GM12865 (cell line): ENCODE measurements around the gene ADGRV1.
"Not testable (repeated sequence)": the region's sequence is repeated elsewhere in the genome, so short reads cannot be mapped to it uniquely, and the experiment has no call there.

Source experiments
- DNase-seq: peaks from one replicate; pipeline ENCODE4 v3.0.0; 2010; ENCODE audit warnings: low read depth
- H3K4me3 ChIP-seq: 2 replicates; pipeline ENCODE4 v1.5.1; 2011; ENCODE audit warnings: mild to moderate bottlenecking, low read depth, low read length, control low read depth
- TF ChIP-seq, protein P1 (sequence below): IDR thresholded peaks from 2 replicates; pipeline ENCODE4 v1.5.1; 2011; ENCODE audit warnings: low read length, control low read depth, low read depth, inconsistent platforms; ENCODE audit not compliant: insufficient read depth; ENCODE audit errors: missing control alignments

Gene ADGRV1

GRCh38 chr5:90767710-90768109 lies 209.1 kb downstream of the ADGRV1 start:
- DNase-seq, result no peak
- H3K4me3 ChIP-seq, result no peak overlapping the region
- TF ChIP-seq, protein P1, sequence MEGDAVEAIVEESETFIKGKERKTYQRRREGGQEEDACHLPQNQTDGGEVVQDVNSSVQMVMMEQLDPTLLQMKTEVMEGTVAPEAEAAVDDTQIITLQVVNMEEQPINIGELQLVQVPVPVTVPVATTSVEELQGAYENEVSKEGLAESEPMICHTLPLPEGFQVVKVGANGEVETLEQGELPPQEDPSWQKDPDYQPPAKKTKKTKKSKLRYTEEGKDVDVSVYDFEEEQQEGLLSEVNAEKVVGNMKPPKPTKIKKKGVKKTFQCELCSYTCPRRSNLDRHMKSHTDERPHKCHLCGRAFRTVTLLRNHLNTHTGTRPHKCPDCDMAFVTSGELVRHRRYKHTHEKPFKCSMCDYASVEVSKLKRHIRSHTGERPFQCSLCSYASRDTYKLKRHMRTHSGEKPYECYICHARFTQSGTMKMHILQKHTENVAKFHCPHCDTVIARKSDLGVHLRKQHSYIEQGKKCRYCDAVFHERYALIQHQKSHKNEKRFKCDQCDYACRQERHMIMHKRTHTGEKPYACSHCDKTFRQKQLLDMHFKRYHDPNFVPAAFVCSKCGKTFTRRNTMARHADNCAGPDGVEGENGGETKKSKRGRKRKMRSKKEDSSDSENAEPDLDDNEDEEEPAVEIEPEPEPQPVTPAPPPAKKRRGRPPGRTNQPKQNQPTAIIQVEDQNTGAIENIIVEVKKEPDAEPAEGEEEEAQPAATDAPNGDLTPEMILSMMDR, result no peak

DNA sequence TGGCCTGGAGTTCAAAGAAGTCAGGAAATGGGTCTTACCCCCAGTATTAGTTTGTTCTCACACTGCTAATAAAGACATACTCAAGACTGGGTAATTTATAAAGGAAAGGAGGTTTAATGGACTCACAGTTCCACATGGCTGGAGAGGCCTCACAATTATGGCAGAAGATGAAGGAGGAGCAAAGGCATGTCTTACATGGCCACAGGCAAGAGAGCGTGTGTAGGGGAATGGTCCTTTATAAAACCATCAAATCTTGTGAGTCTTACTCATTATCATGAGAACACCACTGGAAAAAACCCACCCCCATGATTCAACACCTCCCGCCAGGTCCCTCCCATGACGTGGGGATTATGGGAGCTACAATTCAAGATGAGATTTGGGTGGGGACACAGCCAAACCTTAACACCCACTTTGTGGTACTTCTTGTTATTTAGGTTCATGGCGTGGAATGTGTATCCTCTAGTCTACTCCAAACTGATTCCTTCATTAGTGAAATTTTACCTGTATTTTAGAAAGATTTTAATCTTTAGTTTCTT lies 211.5 kb downstream of the ADGRV1 start:
- not testable (repeated sequence) for H3K4me3 ChIP-seq, DNase-seq

GRCh38 chr5:90777959-90778358 lies 219.4 kb downstream of the ADGRV1 start:
- DNase-seq, result no peak
- TF ChIP-seq, protein P1, result no peak
- no peak overlapping the region for H3K4me3 ChIP-seq

DNA sequence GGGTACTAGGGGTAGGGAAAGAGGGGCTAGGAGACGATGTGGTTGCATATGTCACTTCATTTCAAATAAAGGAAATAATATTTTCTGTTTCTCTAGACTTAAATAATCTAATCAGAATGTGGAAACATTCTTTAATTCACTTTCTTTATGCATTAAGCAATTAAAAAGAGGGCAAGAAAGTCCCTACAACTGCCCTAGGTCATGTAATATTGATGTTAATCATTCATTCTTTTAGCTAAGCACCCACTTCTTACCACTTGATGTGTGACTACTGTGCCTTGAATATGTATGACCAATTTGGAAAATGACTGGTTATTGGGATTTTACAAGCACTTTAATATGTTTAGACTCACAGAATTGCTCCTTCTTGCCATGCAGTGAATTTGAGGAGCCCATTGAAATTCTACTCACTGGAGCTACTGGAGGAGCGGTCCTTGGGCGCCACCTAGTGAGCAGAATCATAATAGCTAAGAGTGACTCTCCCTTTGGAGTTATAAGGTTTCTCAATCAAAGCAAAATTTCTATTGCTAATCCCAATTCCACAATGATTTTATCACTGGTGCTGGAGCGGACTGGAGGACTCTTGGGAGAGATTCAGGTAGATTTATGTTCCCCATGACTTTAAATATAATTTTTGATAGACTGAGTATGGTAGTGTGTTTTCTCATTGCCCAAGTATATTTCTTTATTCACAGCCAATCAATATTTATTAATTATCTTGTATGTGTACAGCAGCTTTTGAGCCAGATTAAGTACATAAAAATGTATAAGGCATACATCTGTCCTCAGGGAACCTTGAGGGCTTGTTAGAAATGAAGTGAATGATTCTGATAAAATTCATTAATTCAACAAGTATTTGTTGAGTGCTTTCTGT lies 225.1 kb downstream of the ADGRV1 start:
- DNase-seq, result peak; percentile 75
- H3K4me3 ChIP-seq, result no peak overlapping the region
- TF ChIP-seq, protein P1, result peak; percentile 81

DNA sequence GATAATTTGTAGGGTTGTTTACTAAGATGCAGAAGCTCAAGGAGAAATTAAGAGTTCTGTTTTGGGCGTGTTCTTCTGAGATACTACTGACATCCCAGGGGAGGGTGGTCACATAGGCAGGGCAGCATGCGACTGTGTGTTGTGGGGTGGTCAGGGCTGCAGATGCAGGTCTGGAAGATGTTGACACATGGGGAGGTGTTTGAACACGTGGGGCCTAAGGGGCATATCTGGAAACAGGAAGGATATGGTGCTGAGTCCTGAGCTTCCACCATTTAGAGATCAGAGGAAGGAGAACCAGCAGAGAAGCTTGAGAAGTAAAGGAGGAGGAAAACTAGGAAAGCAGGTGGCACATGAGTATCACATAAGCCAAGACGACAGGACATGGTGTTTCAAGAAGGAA lies 228.2 kb downstream of the ADGRV1 start:
- no peak overlapping the region for H3K4me3 ChIP-seq
- TF ChIP-seq, protein P1, result no peak
- no peak for DNase-seq

DNA sequence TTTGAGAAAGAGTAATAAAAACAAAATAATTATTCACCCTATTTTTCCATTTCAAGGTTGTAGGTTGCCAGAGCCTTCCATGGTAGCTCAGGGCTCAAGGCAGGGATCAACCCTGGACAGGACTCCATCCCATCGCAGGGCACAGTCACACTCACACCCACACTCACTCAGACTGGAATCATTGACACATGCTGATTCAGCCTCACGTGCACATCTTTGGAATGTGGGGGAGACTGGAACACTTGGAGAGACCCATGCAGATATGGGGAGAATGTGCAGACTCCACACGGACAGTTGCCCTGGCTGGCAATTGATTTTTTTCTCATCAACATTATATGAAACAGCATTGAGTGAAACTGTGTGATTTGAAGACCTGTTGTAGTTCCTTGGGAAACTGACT lies 234.1 kb downstream of the ADGRV1 start:
- TF ChIP-seq, protein P1, result no peak
- DNase-seq, result no peak
- no peak overlapping the region for H3K4me3 ChIP-seq

GRCh38 chr5:90793183-90793582 lies 234.6 kb downstream of the ADGRV1 start:
- TF ChIP-seq, protein P1, result no peak

DNA sequence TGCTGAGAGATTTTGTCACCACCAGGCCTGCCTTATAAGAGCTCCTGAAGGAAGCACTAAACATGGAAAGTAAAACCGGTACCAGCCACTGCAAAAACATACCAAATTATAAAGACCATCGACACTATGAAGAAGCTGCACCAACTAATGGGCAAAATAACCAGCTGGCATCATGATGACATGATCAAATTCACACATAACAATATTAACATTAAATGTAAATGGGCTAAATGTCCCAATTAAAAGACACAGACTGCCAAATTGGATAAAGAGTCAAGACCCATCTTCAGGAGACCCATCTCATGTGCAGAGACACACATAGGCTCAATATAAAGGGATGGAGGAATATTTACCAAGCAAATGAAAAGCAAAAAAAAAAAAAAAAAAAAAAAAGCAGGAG lies 238.3 kb downstream of the ADGRV1 start:
- DNase-seq, H3K4me3 ChIP-seq: not testable (repeated sequence)

More at GRCh38 chr5:90793183-90793582, 234.6 kb downstream of the ADGRV1 start:
- no peak for DNase-seq
- no peak overlapping the region for H3K4me3 ChIP-seq

GRCh38 chr5:90800082-90800481 lies 241.5 kb downstream of the ADGRV1 start:
- H3K4me3 ChIP-seq, DNase-seq: not testable (repeated sequence)

- DNase-seq, H3K4me3 ChIP-seq: not testable (repeated sequence)
Observed at GRCh38 chr5:90800515-90800914, 241.9 kb downstream of the ADGRV1 start.
